BJ (cell line): Measurements from ENCODE around the gene RGL1. TPM values are rescaled to one million over a fixed set of nuclear protein-coding genes. Genes with fewer than 3 reads are reported as not detected.

Experiments used
- CTCF ChIA-PET: fragments of 350-600 bp; formaldehyde crosslinking; extraction: SDS; loops from one replicate; lab custom pipeline; 2021; ENCODE audit warnings: antibody characterized with exemption, inconsistent platforms; lab: Yijun Ruan, JAX
- POLR2A ChIA-PET: fragments of 300-600 bp; sonication (Branson Sonifier 250); formaldehyde crosslinking; extraction: SDS; loops from one replicate; lab custom pipeline; 2021; ENCODE audit warnings: antibody characterized with exemption; lab: Charles Lee
- DNase-seq: peaks from one replicate; pipeline ENCODE4 v3.0.0-alpha.2; 2011; ENCODE audit warnings: low read depth
- H3K27me3 ChIP-seq: 2 replicates; pipeline ENCODE4 v1.6.0; 2011; ENCODE audit warnings: low read length; ENCODE audit not compliant: control insufficient read depth, insufficient read depth
- H3K36me3 ChIP-seq: 2 replicates; pipeline ENCODE4 v1.5.1; 2011; ENCODE audit warnings: low read length; ENCODE audit not compliant: control insufficient read depth, insufficient read depth
- H3K4me3 ChIP-seq: 2 replicates; pipeline ENCODE4 v1.5.1; 2011; ENCODE audit warnings: low read depth, mild to moderate bottlenecking, control low read depth, low read length
- CTCF ChIP-seq: IDR thresholded peaks from 2 replicates; pipeline ENCODE4 v1.5.1; 2011; ENCODE audit warnings: low read depth, mild to moderate bottlenecking, control low read depth, inconsistent platforms, low read length, moderate library complexity; ENCODE audit not compliant: insufficient read depth
- polyA plus RNA-seq: library from polyadenylated mRNA; depleted of rRNA; stranded (reverse); fragments of >200 nt; gene quantifications from 2 replicates; pipeline ENCODE4 v1.2.3, GENCODE V29; 2011

Gene RGL1
- polyA plus RNA-seq, 1 experiment, result 9.7 TPM

GRCh38 chr1:183812686-183813569, 8.0 kb downstream of the RGL1 start:
- no peak for DNase-seq
- POLR2A ChIA-PET, result interaction anchor here (0.6 kb wide), 1 partner anchor 975 kb away, joined by 6 read pairs; no protein-coding TSS in a partner anchor

GRCh38 chr1:183814121-183814681, 9.3 kb downstream of the RGL1 start:
- no peaks in the 10 kb centered on the region for H3K27me3 ChIP-seq
- ChIA-PET CTCF (interaction anchor here (0.9 kb wide), 1 partner anchor 102 kb away, joined by 3 read pairs; no protein-coding TSS in a partner anchor), POLR2A (no interaction called here)
- DNase-seq, result no peak
- no peak overlapping the region for H3K4me3 ChIP-seq
- TF ChIP-seq CTCF, result no peak
- no peaks in the 10 kb centered on the region; the same call in 1 of the 2 replicates for H3K36me3 ChIP-seq

More at GRCh38 chr1:183812686-183813569, 8.0 kb downstream of the RGL1 start:
- CTCF ChIA-PET, result no interaction called here
- H3K4me3 ChIP-seq, result no peak overlapping the region
- H3K27me3 ChIP-seq, result no peaks in the 10 kb centered on the region
- no peak for TF ChIP-seq CTCF
- no peaks in the 10 kb centered on the region; the same call in 1 of the 2 replicates for H3K36me3 ChIP-seq

GRCh38 chr1:183816110-183816509, 11.2 kb downstream of the RGL1 start:
- no peaks in the 10 kb centered on the region for H3K27me3 ChIP-seq
- H3K36me3 ChIP-seq, result no peaks in the 10 kb centered on the region; the same call in 1 of the 2 replicates
- no peak for TF ChIP-seq CTCF
- no peak overlapping the region for H3K4me3 ChIP-seq
- POLR2A ChIA-PET, result no interaction called here
- CTCF ChIA-PET, result no interaction called here
- no peak for DNase-seq

- no peaks in the 10 kb centered on the region; the same call in 1 of the 2 replicates for H3K36me3 ChIP-seq
- DNase-seq, result no peak
- H3K4me3 ChIP-seq, result no peak overlapping the region
- CTCF ChIA-PET, result interaction anchor here (1.0 to 2.4 kb wide), 3 partner anchors 10 to 128 kb away, joined by 3 to 8 read pairs (median 3); no protein-coding TSS in a partner anchor
- POLR2A ChIA-PET, result interaction anchor here (0.6 kb wide), 1 partner anchor 18 kb away, joined by 4 read pairs; no protein-coding TSS in a partner anchor
- no peaks in the 10 kb centered on the region for H3K27me3 ChIP-seq
- no peak for TF ChIP-seq CTCF
Observed at GRCh38 chr1:183817576-183818288, 12.8 kb downstream of the RGL1 start.
